Measurements from ENCODE around the gene HCLS1.

HCLS1 gene

GRCh38 chr3:121670676-121671075 is 10.0 kb upstream of the HCLS1 start:
- H3K4me2 ChIP-seq (ENCODE audit: low read length) = no peak overlapping the region
- H3K36me3 ChIP-seq (ENCODE audit: insufficient read depth, low read length) = peaks cover 37% of the 10 kb centered on the region; the same call in 1 of the 2 replicates
- H4K20me1 ChIP-seq (ENCODE audit: insufficient read depth, low read length) = no peaks in the 10 kb centered on the region

GRCh38 chr3:121667333-121667732 is 6.6 kb upstream of the HCLS1 start:
- no peak overlapping the region for H3K27ac ChIP-seq (ENCODE audit: low read depth, low read length, poor library complexity, severe bottlenecking)
- H3K4me2 ChIP-seq (ENCODE audit: low read length) = no peak overlapping the region
- no peaks in the 10 kb centered on the region for H3K4me1 ChIP-seq (ENCODE audit: insufficient read depth, low read length, severe bottlenecking)
- H3K79me2 ChIP-seq (ENCODE audit: insufficient read depth, low read length) = no peaks in the 10 kb centered on the region
- TF ChIP-seq EZH2 (IDR thresholded peaks at IDR 0.05; ENCODE audit: borderline replicate concordance, low read length) = no peak
- TF ChIP-seq CTCF (IDR thresholded peaks at IDR 0.05; ENCODE audit: low read length) = no peak
- H2AFZ ChIP-seq (ENCODE audit: low read length) = no peak overlapping the region
- no peaks in the 10 kb centered on the region for H3K27me3 ChIP-seq (ENCODE audit: insufficient read depth, low read length)
- no peaks in the 10 kb centered on the region for H3F3A ChIP-seq (ENCODE audit: insufficient read depth, low read length)
- no peaks in the 10 kb centered on the region for H4K20me1 ChIP-seq (ENCODE audit: insufficient read depth, low read length)
- H3K9me2 ChIP-seq (ENCODE audit: low read depth, low read length) = no peaks in the 10 kb centered on the region
- H3K36me3 ChIP-seq (ENCODE audit: insufficient read depth, low read length) = peaks cover 36% of the 10 kb centered on the region; the same call in 1 of the 2 replicates
- H3K9me3 ChIP-seq (ENCODE audit: low read length) = no peaks in the 10 kb centered on the region
- H3K9ac ChIP-seq (ENCODE audit: low read length) = no peak overlapping the region
- no peak overlapping the region for H3K4me3 ChIP-seq (ENCODE audit: low read depth, low read length, poor library complexity, severe bottlenecking)

More at GRCh38 chr3:121670676-121671075, 10.0 kb upstream of the HCLS1 start:
- no peak overlapping the region for H3K27ac ChIP-seq (ENCODE audit: low read depth, low read length, poor library complexity, severe bottlenecking)
- no peak for TF ChIP-seq CTCF (IDR thresholded peaks at IDR 0.05; ENCODE audit: low read length)
- no peak for TF ChIP-seq EZH2 (IDR thresholded peaks at IDR 0.05; ENCODE audit: borderline replicate concordance, low read length)
- no peaks in the 10 kb centered on the region for H3K79me2 ChIP-seq (ENCODE audit: insufficient read depth, low read length)
- no peaks in the 10 kb centered on the region for H3K4me1 ChIP-seq (ENCODE audit: insufficient read depth, low read length, severe bottlenecking)
- no peaks in the 10 kb centered on the region for H3K9me3 ChIP-seq (ENCODE audit: low read length)
- H3F3A ChIP-seq (ENCODE audit: insufficient read depth, low read length) = no peaks in the 10 kb centered on the region
- H3K9me2 ChIP-seq (ENCODE audit: low read depth, low read length) = no peaks in the 10 kb centered on the region
- H3K4me3 ChIP-seq (ENCODE audit: low read depth, low read length, poor library complexity, severe bottlenecking) = no peak overlapping the region
- H3K9ac ChIP-seq (ENCODE audit: low read length) = no peak overlapping the region
- no peak overlapping the region for H2AFZ ChIP-seq (ENCODE audit: low read length)
- H3K27me3 ChIP-seq (ENCODE audit: insufficient read depth, low read length) = no peaks in the 10 kb centered on the region

GRCh38 chr3:121665488-121665887 is 4.8 kb upstream of the HCLS1 start:
- no peak overlapping the region for H3K4me3 ChIP-seq (ENCODE audit: low read depth, low read length, poor library complexity, severe bottlenecking)
- no peak for TF ChIP-seq EZH2 (IDR thresholded peaks at IDR 0.05; ENCODE audit: borderline replicate concordance, low read length)
- no peak for TF ChIP-seq CTCF (IDR thresholded peaks at IDR 0.05; ENCODE audit: low read length)
- H3K4me1 ChIP-seq (ENCODE audit: insufficient read depth, low read length, severe bottlenecking) = peaks cover 11% of the 10 kb centered on the region
- no peak overlapping the region for H3K27ac ChIP-seq (ENCODE audit: low read depth, low read length, poor library complexity, severe bottlenecking)
- no peaks in the 10 kb centered on the region for H3K9me2 ChIP-seq (ENCODE audit: low read depth, low read length)
- H3K27me3 ChIP-seq (ENCODE audit: insufficient read depth, low read length) = no peaks in the 10 kb centered on the region
- H3F3A ChIP-seq (ENCODE audit: insufficient read depth, low read length) = no peaks in the 10 kb centered on the region
- no peak overlapping the region for H3K4me2 ChIP-seq (ENCODE audit: low read length)
- H2AFZ ChIP-seq (ENCODE audit: low read length) = no peak overlapping the region
- no peaks in the 10 kb centered on the region for H4K20me1 ChIP-seq (ENCODE audit: insufficient read depth, low read length)
- H3K9ac ChIP-seq (ENCODE audit: low read length) = no peak overlapping the region
- H3K36me3 ChIP-seq (ENCODE audit: insufficient read depth, low read length) = peaks cover 32% of the 10 kb centered on the region; the same call in 1 of the 2 replicates
- H3K79me2 ChIP-seq (ENCODE audit: insufficient read depth, low read length) = no peaks in the 10 kb centered on the region
- H3K9me3 ChIP-seq (ENCODE audit: low read length) = no peaks in the 10 kb centered on the region

All from OCI-LY1 (cell line).